H1 (cell line): ENCODE measurements around the gene NUMB. TPM values are rescaled to one million over a fixed set of nuclear protein-coding genes. Genes with fewer than 3 reads are reported as not detected.

Experiments used
- CTCF ChIA-PET: fragments of 300-600 bp; sonication (Branson Sonifier 250); formaldehyde crosslinking; loops from one replicate; lab custom pipeline; 2021; ENCODE audit not compliant: partially characterized antibody; lab: Charles Lee
- POLR2A ChIA-PET: fragments of 300-600 bp; sonication (Branson Sonifier 250); formaldehyde crosslinking; loops from one replicate; lab custom pipeline; 2021; ENCODE audit warnings: inconsistent platforms; ENCODE audit not compliant: partially characterized antibody; lab: Charles Lee
- DNase-seq, 2 experiments: peaks; one replicate each; pipeline versions ENCODE4 v3.0.0 to v3.0.0-alpha.2; 2010 to 2022; ENCODE audit warnings: low spot score in 2 of 2, low read depth in 1 of 2, mixed read lengths in 1 of 2
- FAIRE-seq: peaks from 2 replicates; lab custom pipeline; 2011; peaks lifted over from hg19 to GRCh38; lab: Jason Lieb, UNC
- H2AFZ ChIP-seq: 2 replicates; pipeline ENCODE4 v1.8.1; 2012; ENCODE audit warnings: low read length, inconsistent platforms
- H2AK5ac ChIP-seq: 2 replicates; pipeline ENCODE4 v1.6.1; 2013; ENCODE audit warnings: low read depth, low read length
- H2BK120ac ChIP-seq: replicated peaks from 2 replicates; pipeline ENCODE3; 2013; ENCODE audit warnings: low read depth, low read length, inconsistent platforms
- H2BK12ac ChIP-seq: 2 replicates; pipeline ENCODE4 v1.6.1; 2013; ENCODE audit warnings: low read depth, low read length
- H2BK15ac ChIP-seq: 2 replicates; pipeline ENCODE4 v1.6.1; 2013; ENCODE audit warnings: low read length
- H2BK20ac ChIP-seq: 2 replicates; pipeline ENCODE4 v1.6.1; 2013; ENCODE audit warnings: low read length
- H2BK5ac ChIP-seq: 2 replicates; pipeline ENCODE4 v1.6.1; 2013; ENCODE audit warnings: low read depth, low read length
- H3K14ac ChIP-seq: 2 replicates; pipeline ENCODE4 v1.6.1; 2013; ENCODE audit warnings: inconsistent platforms; ENCODE audit not compliant: insufficient read length
- H3K18ac ChIP-seq: 2 replicates; pipeline ENCODE4 v1.6.1; 2013; ENCODE audit warnings: low read length; ENCODE audit errors: extremely low read depth
- H3K23ac ChIP-seq: 2 replicates; pipeline ENCODE4 v1.6.1; 2013; ENCODE audit warnings: inconsistent platforms; ENCODE audit not compliant: insufficient read length
- H3K23me2 ChIP-seq: 2 replicates; pipeline ENCODE4 v1.6.1; 2013; ENCODE audit warnings: low read depth, low read length
- H3K27ac ChIP-seq: 2 replicates; pipeline ENCODE4 v1.6.1; 2011; ENCODE audit warnings: low read depth, low read length, inconsistent platforms
- H3K27me3 ChIP-seq, 4 experiments: replicated peaks in 1 of 4; 1 replicate in 1 of 4; 2 replicates in 3 of 4; pipeline versions ENCODE4 v1.6.1 to v1.8.1; 2011 to 2013; ENCODE audit warnings: low read length in 3 of 4, mild to moderate bottlenecking in 3 of 4, inconsistent platforms in 2 of 4, mixed read lengths in 2 of 4, moderate library complexity in 1 of 4; ENCODE audit not compliant: control insufficient read depth in 3 of 4, insufficient read depth in 3 of 4; ENCODE audit errors: extremely low read depth in 1 of 4
- H3K36me3 ChIP-seq, 4 experiments: 2 replicates each; pipeline versions ENCODE4 v1.6.1 to v1.8.1; 2011 to 2013; ENCODE audit warnings: mild to moderate bottlenecking in 4 of 4, low read length in 3 of 4, moderate library complexity in 2 of 4, control low read depth in 1 of 4, inconsistent platforms in 1 of 4; ENCODE audit not compliant: insufficient read depth in 4 of 4, control insufficient read depth in 2 of 4
- H3K4ac ChIP-seq: replicated peaks from 2 replicates; pipeline ENCODE3; 2013; ENCODE audit warnings: low read length, low read depth, mixed read lengths, inconsistent platforms; ENCODE audit not compliant: insufficient read length
- H3K4me1 ChIP-seq, 4 experiments: replicated peaks in 1 of 4; 1 replicate in 1 of 4; 2 replicates in 3 of 4; pipeline versions ENCODE4 v1.6.1 to v1.8.1; 2011 to 2013; ENCODE audit warnings: low read length in 3 of 4, inconsistent platforms in 2 of 4, mixed read lengths in 1 of 4; ENCODE audit not compliant: insufficient read depth in 4 of 4, control insufficient read depth in 3 of 4
- H3K4me2 ChIP-seq, 2 experiments: 2 replicates each; pipeline versions ENCODE4 v1.6.1 to v1.8.1; 2011 to 2013; ENCODE audit warnings: low read depth in 2 of 2, low read length in 2 of 2, control low read depth in 1 of 2, inconsistent platforms in 1 of 2, mild to moderate bottlenecking in 1 of 2; ENCODE audit not compliant: insufficient read depth in 1 of 2
- H3K4me3 ChIP-seq, 4 experiments: fragments of 200-600, 300-600 bp in 1 of 4; sonication (generic), shearing (Covaris generic), sonication (Bioruptor Twin) in 1 of 4; 2 replicates each; pipeline versions ENCODE4 v1.5.1 to v1.8.1; 2011 to 2016; ENCODE audit warnings: low read length in 4 of 4, low read depth in 3 of 4, control low read depth in 2 of 4, inconsistent platforms in 2 of 4, mild to moderate bottlenecking in 2 of 4, mixed read lengths in 1 of 4, moderate library complexity in 1 of 4; ENCODE audit not compliant: insufficient read depth in 2 of 4; ENCODE audit errors: extremely low read depth in 1 of 4
- H3K56ac ChIP-seq: replicated peaks from 2 replicates; pipeline ENCODE3; 2013; ENCODE audit warnings: low read depth, mild to moderate bottlenecking, mixed read lengths, low read length, inconsistent platforms; ENCODE audit not compliant: insufficient read length
- H3K79me1 ChIP-seq: 2 replicates; pipeline ENCODE4 v1.6.1; 2013; ENCODE audit warnings: low read depth, low read length, control low read depth
- H3K79me2 ChIP-seq, 2 experiments: 2 replicates each; pipeline versions ENCODE4 v1.6.1 to v1.8.1; 2012 to 2013; ENCODE audit warnings: low read length in 2 of 2, mild to moderate bottlenecking in 2 of 2, inconsistent platforms in 1 of 2; ENCODE audit not compliant: insufficient read depth in 2 of 2, control insufficient read depth in 1 of 2
- H3K9ac ChIP-seq, 4 experiments: replicated peaks in 1 of 4; 1 replicate in 1 of 4; 2 replicates in 3 of 4; pipeline versions ENCODE4 v1.6.1 to v1.8.1; 2011 to 2013; ENCODE audit warnings: low read depth in 3 of 4, low read length in 3 of 4, control low read depth in 2 of 4, mild to moderate bottlenecking in 2 of 4, moderate library complexity in 2 of 4, inconsistent platforms in 1 of 4; ENCODE audit errors: extremely low read depth in 1 of 4
- H3K9me3 ChIP-seq, 2 experiments: 2 replicates each; pipeline versions ENCODE4 v1.6.1 to v1.8.1; 2012 to 2013; ENCODE audit warnings: mild to moderate bottlenecking in 2 of 2, moderate library complexity in 2 of 2, control low read depth in 1 of 2, inconsistent platforms in 1 of 2, low read depth in 1 of 2, low read length in 1 of 2, mixed read lengths in 1 of 2; ENCODE audit not compliant: insufficient read depth in 2 of 2
- H4K20me1 ChIP-seq, 2 experiments: replicated peaks in 1 of 2; 2 replicates each; pipeline versions ENCODE3 to v1.8.1; 2011 to 2013; ENCODE audit warnings: inconsistent platforms in 2 of 2, low read length in 2 of 2, mild to moderate bottlenecking in 1 of 2; ENCODE audit not compliant: insufficient read depth in 2 of 2, control insufficient read depth in 1 of 2
- H4K5ac ChIP-seq: 2 replicates; pipeline ENCODE4 v1.6.1; 2013; ENCODE audit warnings: low read length, low read depth, mixed read lengths, inconsistent platforms; ENCODE audit not compliant: insufficient read length
- H4K8ac ChIP-seq: 2 replicates; pipeline ENCODE4 v1.8.0; 2013; ENCODE audit warnings: mild to moderate bottlenecking, moderate library complexity, low read length, inconsistent platforms; ENCODE audit not compliant: insufficient read depth; ENCODE audit errors: extremely low read depth
- H4K91ac ChIP-seq: replicated peaks from 2 replicates; pipeline ENCODE3; 2013; ENCODE audit warnings: low read length, mixed read lengths, inconsistent platforms; ENCODE audit not compliant: insufficient read length
- CHD1 ChIP-seq: IDR thresholded peaks from 2 replicates; pipeline ENCODE4 v1.6.1; 2012; ENCODE audit warnings: low read depth, low read length, improper control_type of control experiment
- CTCF ChIP-seq, 3 experiments: IDR thresholded peaks; 1 replicate in 2 of 3; 2 replicates in 1 of 3; pipeline versions ENCODE4 v1.5.1 to v1.6.1; 2011; ENCODE audit warnings: low read length in 3 of 3, mild to moderate bottlenecking in 3 of 3, inconsistent platforms in 2 of 3, low read depth in 1 of 3, moderate library complexity in 1 of 3; ENCODE audit not compliant: insufficient read depth in 1 of 3; ENCODE audit errors: control extremely low read depth in 1 of 3
- GABPA ChIP-seq: IDR thresholded peaks from 2 replicates; pipeline ENCODE4 v1.6.1; 2011; ENCODE audit warnings: mild to moderate bottlenecking, low read length, moderate library complexity, borderline replicate concordance; ENCODE audit not compliant: insufficient read depth
- KDM5A ChIP-seq: fragments of 200-600 bp; IDR thresholded peaks from 2 replicates; pipeline ENCODE4 v1.7.1; 2012; ENCODE audit warnings: mild to moderate bottlenecking, low read length, inconsistent platforms, mixed read lengths
- PHF8 ChIP-seq: fragments of 200-600 bp; sonication (generic); conservative IDR thresholded peaks from 2 replicates; pipeline ENCODE4 v1.7.1; 2012; ENCODE audit warnings: low read depth, mild to moderate bottlenecking, inconsistent platforms, low read length, moderate library complexity
- RBBP5 ChIP-seq: IDR thresholded peaks from 2 replicates; pipeline ENCODE4 v1.7.1; 2012; ENCODE audit warnings: low read depth, mild to moderate bottlenecking, inconsistent platforms, low read length, moderate library complexity, borderline replicate concordance
- RNF2 ChIP-seq: fragments of 200-900, 300-1000 bp; sonication (generic); IDR thresholded peaks from 2 replicates; pipeline ENCODE4 v1.7.1; 2016; ENCODE audit warnings: borderline replicate concordance, low read depth, mild to moderate bottlenecking, antibody characterized with exemption, low read length; ENCODE audit not compliant: poor library complexity, severe bottlenecking; ENCODE audit errors: missing control alignments
- RXRA ChIP-seq: IDR thresholded peaks from 2 replicates; pipeline ENCODE4 v1.6.1; 2011; ENCODE audit warnings: low read depth, mild to moderate bottlenecking, low read length, moderate library complexity; ENCODE audit not compliant: insufficient read depth
- SP4 ChIP-seq: IDR thresholded peaks from 2 replicates; pipeline ENCODE4 v1.6.1; 2012; ENCODE audit warnings: low read length, inconsistent platforms
- TEAD4 ChIP-seq: IDR thresholded peaks from 2 replicates; pipeline ENCODE4 v1.6.1; 2012; ENCODE audit warnings: low read depth, low read length, inconsistent platforms, mixed read lengths
- WGBS, 2 experiments: shearing (Covaris generic) in 1 of 2; methylation state at CpG; one replicate each; pipeline versions ENCODE4 v1.1.6 to v1.1.7; 2013 to 2015; ENCODE audit warnings: low lambda C conversion rate in 2 of 2, mixed read lengths in 2 of 2, inconsistent platforms in 1 of 2, low coverage in 1 of 2, missing lambda C conversion rate in 1 of 2; ENCODE audit not compliant: insufficient replicate concordance in 2 of 2, insufficient coverage in 1 of 2, insufficient read length in 1 of 2; ENCODE audit errors: extremely low coverage in 1 of 2, missing lambda C conversion rate in 1 of 2; 5-methylcytosine and 5-hydroxymethylcytosine counted together
- polyA plus RNA-seq, 7 experiments: library from polyadenylated mRNA; depleted of rRNA in 3 of 7; stranded (reverse) in 5 of 7; unstranded in 2 of 7; fragments of >200 nt in 5 of 7; fragments of 200-250 nt in 2 of 7; gene quantifications; 1 replicate in 5 of 7; 2 replicates in 1 of 7; 4 replicates in 1 of 7; pipeline versions ENCODE4 v1.2.1 to v1.2.3, GENCODE V29; 2011 to 2013; ENCODE audit warnings: missing spikeins in 2 of 7, mixed read lengths in 2 of 7
- total RNA-seq: library from RNA; stranded (reverse); fragmentation: NEBNext Ultra II Directional; extraction: Animal tissue kit (Norgen Biotek cat#: 25700); gene quantifications from 2 replicates; pipeline ENCODE4 v1.2.1, GENCODE V29; 2021

NUMB gene
- total and polyA plus RNA-seq, 2 of the 8 experiments (the other 6 are each of a cell fraction or from before 2014, with no cell fraction given) = 54.3 to 78.1 TPM

GRCh38 chr14:73471582-73472184, 13.3 kb upstream of the NUMB start:
- H3K23ac ChIP-seq = no peak overlapping the region
- CTCF ChIA-PET = interaction anchor here (0.6 to 4.6 kb wide), 41 partner anchors 9 to 956 kb away, joined by 3 to 34 read pairs (median 4); partner anchors contain the start of genes NUMB and RIOX1
- no peaks in the 10 kb centered on the region for H3K36me3 ChIP-seq
- H3K4me1 ChIP-seq = no peaks in the 10 kb centered on the region
- no peak overlapping the region for H2BK20ac ChIP-seq
- H3K9ac ChIP-seq = no peak overlapping the region
- H3K14ac ChIP-seq = no peak overlapping the region
- no peak overlapping the region for H4K5ac ChIP-seq
- no peaks in the 10 kb centered on the region for H3K27me3 ChIP-seq
- no peak overlapping the region for H2AFZ ChIP-seq
- POLR2A ChIA-PET = interaction anchor here (0.6 to 1.7 kb wide), 7 partner anchors 10 to 304 kb away, joined by 3 to 8 read pairs (median 5); partner anchors contain the start of gene NUMB
- no peaks in the 10 kb centered on the region for H3K79me2 ChIP-seq
- FAIRE-seq = no peak
- no peak for DNase-seq
- no peaks in the 10 kb centered on the region for H3K79me1 ChIP-seq
- no peak overlapping the region for H3K4me2 ChIP-seq
- H4K91ac ChIP-seq = no peak overlapping the region
- no peak overlapping the region for H2AK5ac ChIP-seq
- no peaks in the 10 kb centered on the region for H3K9me3 ChIP-seq
- H3K4me3 ChIP-seq = no peak overlapping the region
- no peak overlapping the region for H4K8ac ChIP-seq
- H2BK15ac ChIP-seq = no peak overlapping the region
- H3K18ac ChIP-seq = no peak overlapping the region
- 0 out of 2 replicates have a peak, but pooled peaks cover 2% of the 10 kb centered on the region for H3K23me2 ChIP-seq
- H3K27ac ChIP-seq = no peak overlapping the region
- H2BK12ac ChIP-seq = no peak overlapping the region
- WGBS, 2 experiments = 79% methylated on average over 6 of the region's 6 CpGs; no CpG with 5 or more reads in 1 of the 2 experiments
- no peak overlapping the region for H3K56ac ChIP-seq
- no peak overlapping the region for H2BK5ac ChIP-seq
- no peaks in the 10 kb centered on the region for H4K20me1 ChIP-seq
- no peak overlapping the region for H3K4ac ChIP-seq
- no peak overlapping the region for H2BK120ac ChIP-seq
- no peak for TF ChIP-seq CTCF (IDR thresholded peaks at IDR 0.05; ENCODE audit: control extremely low read depth in 1 of 3, insufficient read depth in 1 of 3, low read depth in 1 of 3, low read length in 3 of 3)
- no peak for TF ChIP-seq TEAD4
- no peak for TF ChIP-seq RBBP5
- no peak for TF ChIP-seq RXRA
- TF ChIP-seq PHF8 = no peak
- no peak for TF ChIP-seq SP4
- TF ChIP-seq CHD1 = no peak
- TF ChIP-seq GABPA = no peak
- no peak for TF ChIP-seq RNF2
- TF ChIP-seq KDM5A = no peak
